CD4-positive, alpha-beta T cell (primary cell): ENCODE results near the gene TAL1. TPM values are rescaled to one million over a fixed set of nuclear protein-coding genes. Genes with fewer than 3 reads are reported as not detected.
"Not testable (repeated sequence)": the region's sequence is repeated elsewhere in the genome, so short reads cannot be mapped to it uniquely, and the experiment has no call there.

Experiments
- ATAC-seq: fragments of 200-7000 bp; cut with Tn5 transposase; one replicate; pipeline ENCODE4 v1.10.0; 2022; ENCODE audit warnings: mild to moderate bottlenecking; ENCODE audit not compliant: poor library complexity
- CTCF ChIA-PET: fragments of 350-600 bp; sonication (Branson Sonifier 250); formaldehyde crosslinking; loops from one replicate; lab custom pipeline; 2021; ENCODE audit warnings: antibody characterized with exemption, inconsistent platforms; lab: Charles Lee
- POLR2A ChIA-PET: fragments of 350-600 bp; sonication (Branson Sonifier 250); formaldehyde crosslinking; loops from one replicate; lab custom pipeline; 2021; ENCODE audit warnings: antibody characterized with exemption, inconsistent platforms; lab: Charles Lee
- DNase-seq, 14 experiments: peaks; one replicate each; pipeline ENCODE4 v3.0.0-alpha.2; 2013 to 2020; ENCODE audit warnings: mixed read lengths in 2 of 14
- H3K27ac ChIP-seq, 2 donors: one replicate each; pipeline versions ENCODE4 v1.5.1 to v1.7.0; 2013; ENCODE audit warnings: low read length in 2 of 2, low read depth in 1 of 2, mild to moderate bottlenecking in 1 of 2
- H3K27me3 ChIP-seq, 2 experiments: 1 replicate in 1 of 2; 2 replicates in 1 of 2; pipeline versions ENCODE4 v1.6.1 to v1.7.0; 2013; ENCODE audit warnings: low read length in 2 of 2, control low read depth in 1 of 2, mild to moderate bottlenecking in 1 of 2, moderate library complexity in 1 of 2; ENCODE audit not compliant: insufficient read depth in 2 of 2, control insufficient read depth in 1 of 2
- H3K36me3 ChIP-seq: one replicate; pipeline ENCODE4 v1.6.1; 2013; ENCODE audit warnings: low read length, control low read depth; ENCODE audit not compliant: insufficient read depth
- H3K4me1 ChIP-seq: one replicate; pipeline ENCODE4 v1.6.1; 2013; ENCODE audit warnings: low read length, control low read depth; ENCODE audit not compliant: insufficient read depth
- H3K4me3 ChIP-seq: one replicate; pipeline ENCODE4 v1.5.1; 2013; ENCODE audit warnings: mild to moderate bottlenecking, low read length, moderate library complexity
- H3K9me3 ChIP-seq, 2 experiments: 1 replicate in 1 of 2; 2 replicates in 1 of 2; pipeline versions ENCODE4 v1.6.1 to v1.7.0; 2013; ENCODE audit warnings: low read length in 2 of 2, mild to moderate bottlenecking in 2 of 2, control low read depth in 1 of 2, moderate library complexity in 1 of 2; ENCODE audit not compliant: control insufficient read depth in 1 of 2, insufficient read depth in 1 of 2
- H3K27ac Mint-ChIP-seq: one replicate; pipeline ENCODE4 v1.8.0; 2020; ENCODE audit warnings: mixed read lengths
- H3K27me3 Mint-ChIP-seq: one replicate; pipeline ENCODE4 v1.8.0; 2021; ENCODE audit warnings: mixed read lengths
- H3K36me3 Mint-ChIP-seq: one replicate; pipeline ENCODE4 v1.8.0; 2021; ENCODE audit warnings: low read depth, mixed read lengths
- H3K4me1 Mint-ChIP-seq: one replicate; pipeline ENCODE4 v1.8.0; 2021; ENCODE audit warnings: low read depth, mixed read lengths
- H3K4me3 Mint-ChIP-seq: one replicate; pipeline ENCODE4 v1.8.0; 2020; ENCODE audit warnings: mild to moderate bottlenecking, mixed read lengths
- H3K9me3 Mint-ChIP-seq: one replicate; pipeline ENCODE4 v1.8.0; 2020; ENCODE audit warnings: mixed read lengths
- CTCF ChIP-seq: fragments of 200-600 bp; IDR thresholded peaks from one replicate; pipeline ENCODE4 v1.8.0; 2022; ENCODE audit warnings: antibody characterized with exemption, mild to moderate bottlenecking
- intact Hi-C, 2 experiments: fragments of 100-400 bp; cut with DNase I in 1 of 2; cut with micrococcal nuclease in 1 of 2; formaldehyde crosslinking; loops; one replicate each; pipeline versions ENCODE4 v1.15.1 to v1.9.0; 2023 to 2025; cut with DNase I, micrococcal nuclease
- polyA plus RNA-seq, 2 donors: library from polyadenylated mRNA; unstranded; fragments of 120-200 nt; gene quantifications; one replicate each; pipeline ENCODE4 v1.2.1, GENCODE V29; 2013
- total RNA-seq, 174 experiments: library from RNA in 2 of 174; stranded (reverse) in 2 of 174; gene quantifications; one replicate each; pipeline ENCODE4 v1.2.3 and lab custom pipeline; 2021 to 2026

TAL1 gene
- not detected for total RNA-seq
- polyA plus RNA-seq (2013, experiment 1 of 2): 0.39 TPM
- 0.29 TPM for polyA plus RNA-seq (2013, experiment 2 of 2)
- total RNA-seq (lab: John Stamatoyannopoulos, UW): 0.06 to 7.2 (median 1.3) reads per million in 172 experiments

DNA sequence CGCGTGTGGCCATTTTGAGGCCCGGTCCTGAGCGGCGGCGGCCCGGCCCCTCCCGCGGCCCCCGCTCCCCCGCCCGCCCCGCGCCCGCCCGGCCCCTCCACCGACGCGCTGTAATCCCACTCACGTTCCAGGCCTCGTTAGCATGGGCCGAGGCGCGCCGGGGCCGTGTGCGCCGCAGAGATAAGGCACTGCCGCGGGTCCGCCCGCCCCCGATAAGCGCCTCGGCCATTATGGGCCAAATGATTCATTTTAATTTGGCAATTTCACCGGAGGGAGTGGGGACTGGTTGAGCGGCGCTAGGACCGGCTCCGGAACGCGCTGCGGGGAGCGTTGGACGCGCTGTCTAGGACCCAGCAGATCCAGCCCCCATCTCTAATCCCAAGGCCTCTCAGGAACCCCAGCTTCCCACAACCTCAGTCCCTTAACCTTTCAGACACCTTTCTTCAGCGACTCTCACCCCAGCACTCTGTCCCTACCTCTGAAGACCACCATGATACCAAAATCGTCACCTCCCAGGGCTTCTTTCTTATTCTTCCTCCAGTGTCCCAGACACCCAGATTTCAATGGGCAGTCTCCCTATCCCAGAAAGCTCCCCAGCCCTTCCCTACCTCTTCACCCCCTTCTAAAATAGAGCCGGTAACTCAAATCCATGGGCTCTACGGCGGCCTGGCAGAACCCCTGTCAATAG, at the start of gene TAL1:
Gene TAL1 (minus strand): TSS at position 39 of the 688 bp plus-strand sequence. CDS start 6,337 bp downstream, outside the sequence.
- POLR2A ChIA-PET: no interaction called here

GRCh38 chr1:47280142-47280541, 48.1 kb upstream of the TAL1 start:
- H3K4me1 ChIP-seq: no peaks in the 10 kb centered on the region
- no peaks in the 10 kb centered on the region for H3K27me3 ChIP-seq
- no peak for ATAC-seq
- H3K27me3 Mint-ChIP-seq: no peaks in the 10 kb centered on the region
- no peaks in the 10 kb centered on the region for H3K9me3 Mint-ChIP-seq
- H3K4me3 ChIP-seq: no peak overlapping the region
- H3K4me1 Mint-ChIP-seq: no peaks in the 10 kb centered on the region
- no peak for TF ChIP-seq CTCF
- H3K27ac ChIP-seq: no peak overlapping the region
- POLR2A ChIA-PET: no interaction called here
- no peaks in the 10 kb centered on the region for H3K36me3 Mint-ChIP-seq
- H3K27ac Mint-ChIP-seq: no peak overlapping the region
- no peak overlapping the region for H3K4me3 Mint-ChIP-seq
- H3K9me3 ChIP-seq: no peaks in the 10 kb centered on the region
- H3K36me3 ChIP-seq: no peaks in the 10 kb centered on the region
- DNase-seq: no peak
- intact Hi-C loops: no loop called here
- CTCF ChIA-PET: no interaction called here

More for the DNA sequence above, at the start of gene TAL1:
- Histone ChIP-seq H3K4me3 (peak within 1 kb of the TSS; percentile 37), H3K4me1 (peaks cover 37% of the 10 kb centered on the region), H3K36me3 (no peaks in the 10 kb centered on the region), H3K27me3 (peaks cover 66 to 79% of the 10 kb centered on the region in 2 experiments), H3K27ac (no peak within 1 kb of the TSS), H3K9me3 (peaks cover 0 to 25% of the 10 kb centered on the region in 2 experiments)
- DNase-seq (peak in 1 of 14 experiments; percentile 19), ATAC-seq (no peak)
- CTCF ChIA-PET: no interaction called here
- Mint-ChIP-seq H3K36me3 (no peaks in the 10 kb centered on the region), H3K4me1 (peaks cover 41% of the 10 kb centered on the region), H3K27me3 (peaks cover 88% of the 10 kb centered on the region), H3K4me3 (peak within 1 kb of the TSS; percentile 81), H3K27ac (no peak within 1 kb of the TSS), H3K9me3 (no peaks in the 10 kb centered on the region)
- intact Hi-C loops: no loop called here
- TF ChIP-seq CTCF: no peak

GRCh38 chr1:47276850-47277249, 44.8 kb upstream of the TAL1 start:
- no peaks in the 10 kb centered on the region for H3K4me1 ChIP-seq
- no peaks in the 10 kb centered on the region for H3K9me3 Mint-ChIP-seq
- no peak overlapping the region for H3K27ac Mint-ChIP-seq
- TF ChIP-seq CTCF: no peak
- CTCF ChIA-PET: no interaction called here
- intact Hi-C loops: no loop called here
- no peaks in the 10 kb centered on the region for H3K4me1 Mint-ChIP-seq
- H3K36me3 ChIP-seq: no peaks in the 10 kb centered on the region
- no peaks in the 10 kb centered on the region for H3K27me3 ChIP-seq
- no peaks in the 10 kb centered on the region for H3K36me3 Mint-ChIP-seq
- ATAC-seq: no peak
- H3K27ac ChIP-seq: no peak overlapping the region
- no peak overlapping the region for H3K4me3 Mint-ChIP-seq
- no peak for DNase-seq
- POLR2A ChIA-PET: no interaction called here
- no peak overlapping the region for H3K4me3 ChIP-seq
- no peaks in the 10 kb centered on the region for H3K27me3 Mint-ChIP-seq
- H3K9me3 ChIP-seq: no peaks in the 10 kb centered on the region

- ATAC-seq, H3K27ac ChIP-seq, H3K27me3 ChIP-seq, H3K4me1 ChIP-seq, H3K9me3 ChIP-seq, intact Hi-C loops, H3K4me1 Mint-ChIP-seq, POLR2A ChIA-PET, H3K4me3 ChIP-seq, H3K9me3 Mint-ChIP-seq, H3K36me3 ChIP-seq, DNase-seq, H3K27ac Mint-ChIP-seq, H3K27me3 Mint-ChIP-seq, H3K36me3 Mint-ChIP-seq, H3K4me3 Mint-ChIP-seq: not testable (repeated sequence)
- CTCF ChIA-PET: interaction anchor here (1.5 kb wide), 1 partner anchor 13 kb away, joined by 3 read pairs; no protein-coding TSS in a partner anchor
Observed at GRCh38 chr1:47275811-47276210, 43.8 kb upstream of the TAL1 start.

- H3K4me1 ChIP-seq, H3K4me1 Mint-ChIP-seq, ATAC-seq, H3K36me3 ChIP-seq, H3K27me3 Mint-ChIP-seq, intact Hi-C loops, H3K36me3 Mint-ChIP-seq, H3K27ac ChIP-seq, H3K27me3 ChIP-seq, H3K9me3 Mint-ChIP-seq, DNase-seq, POLR2A ChIA-PET, H3K27ac Mint-ChIP-seq, H3K4me3 Mint-ChIP-seq, H3K4me3 ChIP-seq, H3K9me3 ChIP-seq: not testable (repeated sequence)
- CTCF ChIA-PET: interaction anchor here (0.6 kb wide), 1 partner anchor 15 kb away, joined by 3 read pairs; no protein-coding TSS in a partner anchor
Observed at GRCh38 chr1:47265529-47265928, 33.5 kb upstream of the TAL1 start.
